ENCODE data around the gene LINGO4. TPM values are rescaled to one million over a fixed set of nuclear protein-coding genes. Genes with fewer than 3 reads are reported as not detected.

LINGO4 gene
- total RNA-seq, 1 donor = not detected

DNA sequence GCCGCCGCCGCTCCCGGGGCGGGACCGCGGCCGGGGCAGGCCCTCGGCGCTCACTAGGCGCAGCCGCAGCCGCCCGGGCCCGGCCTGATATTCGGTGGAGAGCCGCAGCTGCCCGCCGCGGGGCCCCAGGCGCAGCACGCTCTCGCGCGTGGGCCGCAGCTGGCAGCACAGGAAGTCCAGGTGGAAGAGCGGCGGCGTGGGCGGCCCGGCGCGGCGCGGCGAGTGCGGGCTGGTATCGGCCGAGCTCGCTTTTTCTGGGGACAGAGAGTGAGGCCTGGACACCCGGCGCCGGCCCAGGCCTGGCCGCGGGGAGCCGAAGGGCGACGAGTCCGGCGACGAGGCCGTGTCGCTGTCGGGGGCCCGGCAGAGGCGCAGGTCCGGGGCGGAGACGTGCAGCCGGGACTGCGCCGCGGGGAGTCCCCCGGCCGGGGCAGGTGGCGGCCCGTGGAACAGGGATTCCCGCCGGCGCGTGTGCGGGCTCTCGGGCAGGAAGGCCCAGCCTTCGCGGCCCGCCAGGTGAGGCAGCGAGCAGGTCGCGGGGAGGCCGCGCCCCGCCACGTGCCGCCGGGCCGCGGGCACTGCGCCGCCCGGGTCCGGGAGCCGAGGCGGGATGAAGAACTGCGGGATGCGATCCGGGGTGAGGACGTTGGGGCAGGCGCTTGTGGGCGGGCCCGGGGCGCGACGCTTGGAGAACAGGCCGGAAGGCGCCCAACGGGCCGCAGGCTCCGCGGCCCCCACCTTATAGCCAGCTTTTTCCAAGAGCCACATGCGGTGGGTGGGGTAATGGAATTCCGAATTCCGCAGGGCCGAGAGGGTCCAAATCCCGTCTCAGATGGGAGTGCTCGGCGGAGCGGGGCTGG, 33.2 kb upstream of the LINGO4 start:
- peak overlapping the region; percentile 9 for H3K4me2 ChIP-seq (ENCODE audit: insufficient read depth, low read length)

DNA sequence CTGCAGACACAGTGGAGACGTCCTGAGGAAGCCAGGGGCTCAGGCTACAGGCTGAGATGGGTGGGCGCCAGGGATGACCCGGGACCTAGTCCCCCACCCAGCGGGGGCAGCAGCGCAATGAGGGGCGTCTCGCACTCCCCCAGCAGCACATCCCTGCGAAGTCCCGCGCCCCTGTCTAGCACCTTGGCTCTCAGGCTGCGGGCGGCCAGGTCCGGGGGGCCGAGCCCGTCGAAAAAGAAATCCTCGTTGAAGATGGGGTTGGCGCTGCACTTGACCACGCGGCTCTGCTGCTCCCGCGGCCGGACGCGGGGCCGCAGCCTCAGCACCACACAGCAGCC, 32.6 kb upstream of the LINGO4 start:
- Histone ChIP-seq H3K9me3 (ENCODE audit: low read depth, low read length) (no peaks in the 10 kb centered on the region), H3K4me1 (ENCODE audit: insufficient read depth, low read length) (peaks cover 26% of the 10 kb centered on the region), H3K4me3 (ENCODE audit: insufficient read depth, low read length) (no peak overlapping the region), H3K36me3 (ENCODE audit: insufficient read depth, low read length) (no peaks in the 10 kb centered on the region), H3K79me2 (ENCODE audit: insufficient read depth, low read length) (no peaks in the 10 kb centered on the region), H3K27me3 (ENCODE audit: insufficient read depth, low read length) (peaks cover 48% of the 10 kb centered on the region), H3K27ac (ENCODE audit: low read depth, low read length) (no peak overlapping the region), H4K20me1 (ENCODE audit: insufficient read depth, low read length) (peaks cover 3% of the 10 kb centered on the region), H2AFZ (ENCODE audit: low read length) (no peak overlapping the region), H3K4me2 (ENCODE audit: insufficient read depth, low read length) (no peak overlapping the region)
- DNase-seq (ENCODE audit: insufficient read length, low spot score, missing footprints) = no peak
- TF ChIP-seq, protein P1, sequence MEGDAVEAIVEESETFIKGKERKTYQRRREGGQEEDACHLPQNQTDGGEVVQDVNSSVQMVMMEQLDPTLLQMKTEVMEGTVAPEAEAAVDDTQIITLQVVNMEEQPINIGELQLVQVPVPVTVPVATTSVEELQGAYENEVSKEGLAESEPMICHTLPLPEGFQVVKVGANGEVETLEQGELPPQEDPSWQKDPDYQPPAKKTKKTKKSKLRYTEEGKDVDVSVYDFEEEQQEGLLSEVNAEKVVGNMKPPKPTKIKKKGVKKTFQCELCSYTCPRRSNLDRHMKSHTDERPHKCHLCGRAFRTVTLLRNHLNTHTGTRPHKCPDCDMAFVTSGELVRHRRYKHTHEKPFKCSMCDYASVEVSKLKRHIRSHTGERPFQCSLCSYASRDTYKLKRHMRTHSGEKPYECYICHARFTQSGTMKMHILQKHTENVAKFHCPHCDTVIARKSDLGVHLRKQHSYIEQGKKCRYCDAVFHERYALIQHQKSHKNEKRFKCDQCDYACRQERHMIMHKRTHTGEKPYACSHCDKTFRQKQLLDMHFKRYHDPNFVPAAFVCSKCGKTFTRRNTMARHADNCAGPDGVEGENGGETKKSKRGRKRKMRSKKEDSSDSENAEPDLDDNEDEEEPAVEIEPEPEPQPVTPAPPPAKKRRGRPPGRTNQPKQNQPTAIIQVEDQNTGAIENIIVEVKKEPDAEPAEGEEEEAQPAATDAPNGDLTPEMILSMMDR (IDR thresholded peaks at IDR 0.05; ENCODE audit: extremely low read depth, low read depth, low read length) = no peak

More for the DNA sequence above, 33.2 kb upstream of the LINGO4 start:
- no peak overlapping the region for H2AFZ ChIP-seq (ENCODE audit: low read length)
- peak; percentile 93 for DNase-seq (ENCODE audit: insufficient read length, low spot score, missing footprints)
- peaks cover 3% of the 10 kb centered on the region for H4K20me1 ChIP-seq (ENCODE audit: insufficient read depth, low read length)
- no peak overlapping the region for H3K27ac ChIP-seq (ENCODE audit: low read depth, low read length)
- no peaks in the 10 kb centered on the region for H3K36me3 ChIP-seq (ENCODE audit: insufficient read depth, low read length)
- peaks cover 48% of the 10 kb centered on the region for H3K27me3 ChIP-seq (ENCODE audit: insufficient read depth, low read length)
- TF ChIP-seq, protein P1 (IDR thresholded peaks at IDR 0.05; ENCODE audit: extremely low read depth, low read depth, low read length) = no peak
- no peaks in the 10 kb centered on the region for H3K79me2 ChIP-seq (ENCODE audit: insufficient read depth, low read length)
- H3K4me3 ChIP-seq (ENCODE audit: insufficient read depth, low read length) = peak overlapping the region; percentile 22
- no peaks in the 10 kb centered on the region for H3K9me3 ChIP-seq (ENCODE audit: low read depth, low read length)
- H3K4me1 ChIP-seq (ENCODE audit: insufficient read depth, low read length) = peaks cover 26% of the 10 kb centered on the region

DNA sequence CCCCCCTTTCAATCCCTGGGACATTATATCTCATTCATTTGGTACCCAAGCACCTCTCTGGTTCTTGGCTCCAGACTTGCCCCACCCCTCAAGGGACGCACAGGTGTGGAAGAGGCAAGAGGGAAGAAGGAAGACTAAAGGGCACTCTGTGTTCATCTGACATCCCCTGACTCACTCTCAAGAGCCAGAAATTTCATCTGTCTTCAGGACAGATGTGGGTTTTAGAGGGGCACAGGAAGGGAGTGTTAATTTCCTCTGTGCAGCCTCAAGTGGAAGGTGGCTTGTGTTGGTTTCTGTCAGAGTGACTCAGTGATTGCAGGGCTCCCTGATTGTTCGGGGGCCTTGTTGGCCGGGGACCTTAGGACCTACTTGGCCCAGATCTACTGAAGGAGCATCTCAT, 32.0 kb upstream of the LINGO4 start:
- TF ChIP-seq, protein P1 (IDR thresholded peaks at IDR 0.05; ENCODE audit: extremely low read depth, low read depth, low read length) = no peak
- peaks cover 49% of the 10 kb centered on the region for H3K27me3 ChIP-seq (ENCODE audit: insufficient read depth, low read length)

DNA sequence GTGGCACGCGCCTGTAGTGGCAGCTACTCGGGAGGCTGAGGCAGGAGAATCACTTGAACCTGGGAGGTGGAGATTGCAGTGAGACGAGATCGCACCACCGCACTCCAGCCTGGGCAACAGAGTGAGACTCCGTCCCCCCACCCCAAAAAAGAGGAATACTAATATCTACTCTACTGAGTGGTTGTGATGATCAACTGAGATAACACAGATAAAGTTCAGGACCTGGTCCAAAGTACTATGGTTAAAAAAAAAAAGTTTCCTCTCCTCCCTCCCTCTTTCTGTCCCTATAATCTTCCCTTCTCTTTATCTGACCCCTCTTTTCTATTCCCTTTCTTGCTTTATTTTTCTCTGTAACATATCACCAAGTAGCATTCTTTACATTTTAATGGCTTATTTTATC, 30.4 kb upstream of the LINGO4 start:
- peaks cover 51% of the 10 kb centered on the region for H3K27me3 ChIP-seq (ENCODE audit: insufficient read depth, low read length)
- DNase-seq (ENCODE audit: insufficient read length, low spot score, missing footprints) = no peak
- TF ChIP-seq, protein P1 (IDR thresholded peaks at IDR 0.05; ENCODE audit: extremely low read depth, low read depth, low read length) = no peak

More for the DNA sequence above, 32.0 kb upstream of the LINGO4 start:
- no peak for DNase-seq (ENCODE audit: insufficient read length, low spot score, missing footprints)
- H3K36me3 ChIP-seq (ENCODE audit: insufficient read depth, low read length) = no peaks in the 10 kb centered on the region
- no peaks in the 10 kb centered on the region for H3K9me3 ChIP-seq (ENCODE audit: low read depth, low read length)
- H4K20me1 ChIP-seq (ENCODE audit: insufficient read depth, low read length) = peaks cover 3% of the 10 kb centered on the region
- H3K79me2 ChIP-seq (ENCODE audit: insufficient read depth, low read length) = no peaks in the 10 kb centered on the region
- peaks cover 26% of the 10 kb centered on the region for H3K4me1 ChIP-seq (ENCODE audit: insufficient read depth, low read length)
- H3K4me3 ChIP-seq (ENCODE audit: insufficient read depth, low read length) = no peak overlapping the region
- H2AFZ ChIP-seq (ENCODE audit: low read length) = no peak overlapping the region
- no peak overlapping the region for H3K27ac ChIP-seq (ENCODE audit: low read depth, low read length)
- H3K4me2 ChIP-seq (ENCODE audit: insufficient read depth, low read length) = no peak overlapping the region

More for the DNA sequence above, 30.4 kb upstream of the LINGO4 start:
- Histone ChIP-seq H3K27ac (ENCODE audit: low read depth, low read length) (no peak overlapping the region), H4K20me1 (ENCODE audit: insufficient read depth, low read length) (peaks cover 3% of the 10 kb centered on the region), H3K36me3 (ENCODE audit: insufficient read depth, low read length) (no peaks in the 10 kb centered on the region), H3K4me3 (ENCODE audit: insufficient read depth, low read length) (no peak overlapping the region), H3K4me1 (ENCODE audit: insufficient read depth, low read length) (peaks cover 16% of the 10 kb centered on the region), H3K79me2 (ENCODE audit: insufficient read depth, low read length) (no peaks in the 10 kb centered on the region), H2AFZ (ENCODE audit: low read length) (no peak overlapping the region), H3K4me2 (ENCODE audit: insufficient read depth, low read length) (no peak overlapping the region), H3K9me3 (ENCODE audit: low read depth, low read length) (no peaks in the 10 kb centered on the region)

Data from osteoblast (primary cell).